IPS-18a (cell line): ENCODE data around the gene RBM4B.

ENCODE experiments used
- H3K27ac ChIP-seq: one replicate; pipeline ENCODE4 v1.5.1; 2013; ENCODE audit warnings: low read length
- H3K27me3 ChIP-seq: one replicate; pipeline ENCODE4 v1.6.1; 2013; ENCODE audit warnings: mild to moderate bottlenecking, low read length; ENCODE audit not compliant: control insufficient read depth, insufficient read depth
- H3K36me3 ChIP-seq: one replicate; pipeline ENCODE4 v1.6.1; 2013; ENCODE audit warnings: low read depth, low read length; ENCODE audit not compliant: control insufficient read depth
- H3K4me1 ChIP-seq: one replicate; pipeline ENCODE4 v1.6.1; 2013; ENCODE audit warnings: low read depth, low read length; ENCODE audit not compliant: control insufficient read depth
- H3K4me3 ChIP-seq: one replicate; pipeline ENCODE4 v1.5.1; 2013; ENCODE audit warnings: low read length
- H3K9ac ChIP-seq: one replicate; pipeline ENCODE4 v1.6.1; 2013; ENCODE audit warnings: mild to moderate bottlenecking, low read length, moderate library complexity
- H3K9me3 ChIP-seq: one replicate; pipeline ENCODE4 v1.6.1; 2013; ENCODE audit warnings: low read depth, low read length; ENCODE audit not compliant: control insufficient read depth

The RBM4B gene

GRCh38 chr11:66632952-66633351 is 44.7 kb downstream of the RBM4B start:
- no peak overlapping the region for H3K4me3 ChIP-seq
- peaks cover 8% of the 10 kb centered on the region for H3K4me1 ChIP-seq
- H3K27me3 ChIP-seq: no peaks in the 10 kb centered on the region
- no peak overlapping the region for H3K27ac ChIP-seq
- H3K9ac ChIP-seq: no peak overlapping the region
- no peaks in the 10 kb centered on the region for H3K9me3 ChIP-seq
- H3K36me3 ChIP-seq: peaks cover 28% of the 10 kb centered on the region

GRCh38 chr11:66631883-66632282 is 45.8 kb downstream of the RBM4B start:
- peaks cover 39% of the 10 kb centered on the region for H3K36me3 ChIP-seq

GRCh38 chr11:66629356-66629755 is 48.3 kb downstream of the RBM4B start:
- no peak overlapping the region for H3K4me3 ChIP-seq
- no peak overlapping the region for H3K27ac ChIP-seq
- no peaks in the 10 kb centered on the region for H3K9me3 ChIP-seq
- H3K36me3 ChIP-seq: peaks cover 62% of the 10 kb centered on the region
- H3K4me1 ChIP-seq: no peaks in the 10 kb centered on the region
- H3K9ac ChIP-seq: no peak overlapping the region
- H3K27me3 ChIP-seq: no peaks in the 10 kb centered on the region

More at GRCh38 chr11:66631883-66632282, 45.8 kb downstream of the RBM4B start:
- Histone ChIP-seq H3K4me1 (no peaks in the 10 kb centered on the region), H3K9me3 (no peaks in the 10 kb centered on the region), H3K4me3 (no peak overlapping the region), H3K27me3 (no peaks in the 10 kb centered on the region), H3K27ac (no peak overlapping the region), H3K9ac (no peak overlapping the region)

GRCh38 chr11:66628061-66628603 is 49.6 kb downstream of the RBM4B start:
- peaks cover 70% of the 10 kb centered on the region for H3K36me3 ChIP-seq
- H3K4me1 ChIP-seq: no peaks in the 10 kb centered on the region
- H3K9me3 ChIP-seq: no peaks in the 10 kb centered on the region
- H3K27ac ChIP-seq: no peak overlapping the region
- no peaks in the 10 kb centered on the region for H3K27me3 ChIP-seq
- no peak overlapping the region for H3K9ac ChIP-seq
- no peak overlapping the region for H3K4me3 ChIP-seq

GRCh38 chr11:66626926-66627325 is 50.8 kb downstream of the RBM4B start:
- H3K36me3 ChIP-seq: peaks cover 81% of the 10 kb centered on the region
- H3K9ac ChIP-seq: no peak overlapping the region
- no peak overlapping the region for H3K27ac ChIP-seq
- no peaks in the 10 kb centered on the region for H3K27me3 ChIP-seq
- H3K9me3 ChIP-seq: no peaks in the 10 kb centered on the region
- no peak overlapping the region for H3K4me3 ChIP-seq
- H3K4me1 ChIP-seq: no peaks in the 10 kb centered on the region

GRCh38 chr11:66626382-66626781 is 51.3 kb downstream of the RBM4B start:
- H3K9me3 ChIP-seq: no peaks in the 10 kb centered on the region
- H3K27me3 ChIP-seq: no peaks in the 10 kb centered on the region
- no peak overlapping the region for H3K9ac ChIP-seq
- H3K36me3 ChIP-seq: peaks cover 84% of the 10 kb centered on the region
- H3K4me1 ChIP-seq: no peaks in the 10 kb centered on the region
- H3K27ac ChIP-seq: no peak overlapping the region
- no peak overlapping the region for H3K4me3 ChIP-seq

- Histone ChIP-seq H3K4me1 (no peaks in the 10 kb centered on the region), H3K27me3 (no peaks in the 10 kb centered on the region), H3K9ac (no peak overlapping the region), H3K36me3 (peaks cover 84% of the 10 kb centered on the region), H3K4me3 (no peak overlapping the region), H3K9me3 (no peaks in the 10 kb centered on the region), H3K27ac (no peak overlapping the region)
Observed at GRCh38 chr11:66625752-66626149, 51.9 kb downstream of the RBM4B start.

GRCh38 chr11:66625041-66625751 is 52.5 kb downstream of the RBM4B start:
- Histone ChIP-seq H3K9ac (no peak overlapping the region), H3K9me3 (no peaks in the 10 kb centered on the region), H3K4me1 (no peaks in the 10 kb centered on the region), H3K4me3 (no peak overlapping the region), H3K27me3 (no peaks in the 10 kb centered on the region), H3K27ac (no peak overlapping the region), H3K36me3 (peaks cover 86% of the 10 kb centered on the region)

GRCh38 chr11:66624450-66624849 is 53.2 kb downstream of the RBM4B start:
- Histone ChIP-seq H3K27ac (no peak overlapping the region), H3K36me3 (peaks cover 78% of the 10 kb centered on the region), H3K9me3 (no peaks in the 10 kb centered on the region), H3K4me1 (no peaks in the 10 kb centered on the region), H3K9ac (no peak overlapping the region), H3K27me3 (no peaks in the 10 kb centered on the region), H3K4me3 (no peak overlapping the region)

- Histone ChIP-seq H3K9ac (no peak overlapping the region), H3K4me1 (peaks cover 14% of the 10 kb centered on the region), H3K27me3 (no peaks in the 10 kb centered on the region), H3K27ac (no peak overlapping the region), H3K9me3 (no peaks in the 10 kb centered on the region), H3K4me3 (peak overlapping the region; percentile 94), H3K36me3 (peaks cover 45% of the 10 kb centered on the region)
Observed at GRCh38 chr11:66619080-66619554, 58.6 kb downstream of the RBM4B start.

GRCh38 chr11:66617155-66617834 is 60.4 kb downstream of the RBM4B start:
- peaks cover 14% of the 10 kb centered on the region for H3K4me1 ChIP-seq
- H3K4me3 ChIP-seq: peak overlapping the region; percentile 94

More at GRCh38 chr11:66617155-66617834, 60.4 kb downstream of the RBM4B start:
- H3K9ac ChIP-seq: peak overlapping the region; percentile 97
- peaks cover 27% of the 10 kb centered on the region for H3K36me3 ChIP-seq
- H3K27ac ChIP-seq: no peak overlapping the region
- H3K27me3 ChIP-seq: no peaks in the 10 kb centered on the region
- H3K9me3 ChIP-seq: no peaks in the 10 kb centered on the region
